ENCODE data around the gene RAB9A. TPM values are rescaled to one million over a fixed set of nuclear protein-coding genes. Genes with fewer than 3 reads are reported as not detected.

RAB9A gene
- total and polyA plus RNA-seq, 2 of the 8 experiments (the other 6 are each of a cell fraction or from before 2014, with no cell fraction given): 21.8 to 34.0 TPM

DNA sequence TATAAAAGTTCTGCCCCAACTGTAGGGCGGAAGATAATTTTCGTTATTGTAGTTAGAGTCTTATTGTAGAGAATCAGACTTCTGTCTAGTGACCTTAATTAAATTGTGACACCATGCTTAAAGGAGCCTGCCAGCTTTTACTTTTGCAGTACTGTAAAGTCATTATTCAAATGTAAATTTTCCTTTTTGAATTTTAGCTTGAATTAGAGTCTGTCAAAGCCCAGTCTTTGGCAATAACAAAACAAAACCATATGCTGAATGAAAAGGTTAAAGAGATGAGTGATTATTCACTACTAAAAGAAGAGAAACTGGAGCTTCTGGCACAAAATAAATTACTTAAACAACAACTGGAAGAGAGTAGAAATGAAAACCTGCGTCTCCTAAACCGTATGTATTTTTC is 67.5 kb downstream of the RAB9A start:
- H4K5ac ChIP-seq (ENCODE audit: insufficient read length, low read depth, low read length): no peak overlapping the region
- H3K79me2 ChIP-seq (ENCODE audit: control insufficient read depth in 1 of 2, insufficient read depth in 2 of 2, low read length in 2 of 2): no peaks in the 10 kb centered on the region
- ChIA-PET CTCF (ENCODE audit: partially characterized antibody) (interaction anchor here (1.4 to 1.7 kb wide), 2 partner anchors 10 to 59 kb away, joined by 3 to 8 read pairs; no protein-coding TSS in a partner anchor), POLR2A (ENCODE audit: partially characterized antibody) (interaction anchor here (0.6 kb wide), 1 partner anchor 195 kb away, joined by 3 read pairs; no protein-coding TSS in a partner anchor)
- H3K4me3 ChIP-seq (ENCODE audit: extremely low read depth in 1 of 4, insufficient read depth in 2 of 4, low read depth in 3 of 4, low read length in 4 of 4): no peak overlapping the region
- no peak overlapping the region for H4K91ac ChIP-seq (replicated peaks; ENCODE audit: insufficient read length, low read length)
- no peak overlapping the region for H2AK5ac ChIP-seq (ENCODE audit: low read depth, low read length)
- no peak overlapping the region for H2BK15ac ChIP-seq (ENCODE audit: low read length)
- no peak overlapping the region for H3K27ac ChIP-seq (ENCODE audit: low read depth, low read length)
- no peak overlapping the region for H3K14ac ChIP-seq (ENCODE audit: insufficient read length)
- H4K20me1 ChIP-seq (replicated peaks in 1 of 2; ENCODE audit: control insufficient read depth in 1 of 2, insufficient read depth in 2 of 2, low read length in 2 of 2): no peaks in the 10 kb centered on the region
- H2BK12ac ChIP-seq (ENCODE audit: low read depth, low read length): no peak overlapping the region
- no peak overlapping the region for H2BK5ac ChIP-seq (ENCODE audit: low read depth, low read length)
- no peak overlapping the region for H3K56ac ChIP-seq (replicated peaks; ENCODE audit: insufficient read length, low read depth, low read length)
- FAIRE-seq (peak; percentile 88), DNase-seq (ENCODE audit: low read depth in 1 of 2, low spot score in 2 of 2) (no peak)
- no peak for TF ChIP-seq RAD21 (IDR thresholded peaks at IDR 0.05 in 1 of 2, conservative IDR thresholded peaks at IDR 0.05 in 1 of 2; ENCODE audit: low read depth in 2 of 2, low read length in 2 of 2)
- no peak for TF ChIP-seq CREB1 (IDR thresholded peaks at IDR 0.05)
- TF ChIP-seq TCF12 (IDR thresholded peaks at IDR 0.05; ENCODE audit: low read depth, low read length): no peak
- TF ChIP-seq ZNF274 (IDR thresholded peaks at IDR 0.05; ENCODE audit: borderline replicate concordance, extremely low read depth, low read length): no peak
- H3K36me3 ChIP-seq (ENCODE audit: control insufficient read depth in 2 of 4, insufficient read depth in 4 of 4, low read length in 3 of 4): peaks cover 0 to 67% (median 13%) of the 10 kb centered on the region in 4 experiments; a peak in 7 of 8 replicates
- no peaks in the 10 kb centered on the region for H3K27me3 ChIP-seq (replicated peaks in 1 of 4; ENCODE audit: control insufficient read depth in 3 of 4, extremely low read depth in 1 of 4, insufficient read depth in 3 of 4, low read length in 3 of 4)
- no peaks in the 10 kb centered on the region for H3K79me1 ChIP-seq (ENCODE audit: low read depth, low read length)
- no peaks in the 10 kb centered on the region for H3K23me2 ChIP-seq (ENCODE audit: low read depth, low read length)
- H3K4me1 ChIP-seq (replicated peaks in 1 of 4; ENCODE audit: control insufficient read depth in 3 of 4, insufficient read depth in 4 of 4, low read length in 3 of 4): peaks cover 0 to 11% (median 3%) of the 10 kb centered on the region in 4 experiments; a peak in 3 of 7 replicates
- H2BK120ac ChIP-seq (replicated peaks; ENCODE audit: low read depth, low read length): no peak overlapping the region
- H2BK20ac ChIP-seq (ENCODE audit: low read length): no peak overlapping the region
- H4K8ac ChIP-seq (ENCODE audit: extremely low read depth, insufficient read depth, low read length): no peak overlapping the region
- H3K9me3 ChIP-seq (ENCODE audit: insufficient read depth in 2 of 2, low read depth in 1 of 2, low read length in 1 of 2): no peaks in the 10 kb centered on the region
- H3K4me2 ChIP-seq (ENCODE audit: insufficient read depth in 1 of 2, low read depth in 2 of 2, low read length in 2 of 2): no peak overlapping the region
- H3K23ac ChIP-seq (ENCODE audit: insufficient read length): no peak overlapping the region
- no peak overlapping the region for H3K9ac ChIP-seq (replicated peaks in 1 of 4; ENCODE audit: extremely low read depth in 1 of 4, low read depth in 3 of 4, low read length in 3 of 4)
- H3K18ac ChIP-seq (ENCODE audit: extremely low read depth, low read length): no peak overlapping the region
- H3K4ac ChIP-seq (replicated peaks; ENCODE audit: insufficient read length, low read depth, low read length): no peak overlapping the region
- WGBS, 2 experiments (ENCODE audit: extremely low coverage in 1 of 2, insufficient coverage in 1 of 2, insufficient read length in 1 of 2, insufficient replicate concordance in 2 of 2, low coverage in 1 of 2, low lambda C conversion rate in 2 of 2, missing lambda C conversion rate in 1 of 2): 85% methylated on average over 4 of the region's 4 CpGs; no CpG with 5 or more reads in 1 of the 2 experiments
- no peak overlapping the region for H2AFZ ChIP-seq (ENCODE audit: low read length)

Measured in H1 (cell line).